Nucleus accumbens (tissue), 56 donors: Measurements from ENCODE around the gene CARTPT.
A peak's percentile ranks its signal among the peaks of the same experiment; 100 is the strongest.

Experiments used
- DNase-seq, 56 donors: peaks; one replicate each; lab custom pipeline; 2025; lab: John Stamatoyannopoulos, UW

The CARTPT gene

DNA sequence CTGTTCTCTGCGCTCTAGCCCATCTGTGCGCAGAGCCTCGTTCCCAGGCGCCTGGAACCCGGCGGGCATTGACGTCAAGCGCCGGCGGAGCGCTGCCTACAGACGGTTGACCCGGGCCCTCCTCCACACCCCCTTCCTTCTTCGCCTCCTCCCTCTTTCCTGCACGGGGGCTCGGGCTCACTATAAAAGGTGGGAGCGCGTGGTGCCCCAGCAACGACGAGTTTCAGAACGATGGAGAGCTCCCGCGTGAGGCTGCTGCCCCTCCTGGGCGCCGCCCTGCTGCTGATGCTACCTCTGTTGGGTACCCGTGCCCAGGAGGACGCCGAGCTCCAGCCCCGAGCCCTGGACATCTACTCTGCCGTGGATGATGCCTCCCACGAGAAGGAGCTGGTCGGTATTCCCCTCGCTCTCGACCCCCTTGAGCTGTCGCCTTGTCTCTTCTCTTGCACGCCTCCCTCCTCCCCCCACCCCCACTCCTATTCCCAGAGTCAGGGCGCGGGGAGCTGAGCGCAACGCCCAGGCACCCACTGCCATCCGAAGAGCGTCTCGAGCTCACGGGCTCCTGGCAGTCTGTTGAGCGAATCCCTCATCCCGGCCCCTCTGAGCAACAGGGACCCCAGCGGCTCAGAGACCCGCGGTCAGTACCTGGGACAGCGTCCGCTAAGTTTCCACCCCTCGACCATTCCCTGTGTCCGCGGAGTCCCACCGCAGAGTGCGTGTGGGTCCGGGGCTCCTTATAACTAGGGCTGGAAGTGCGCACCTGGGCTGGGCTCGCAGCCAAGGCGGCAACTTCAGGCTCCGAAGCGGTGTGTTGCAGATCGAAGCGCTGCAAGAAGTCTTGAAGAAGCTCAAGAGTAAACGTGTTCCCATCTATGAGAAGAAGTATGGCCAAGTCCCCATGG is at the start of gene CARTPT:
TSS of gene CARTPT (plus strand) at position 213 of the 902 bp plus-strand sequence. CDS start at position 232, 19 bp downstream.
- DNase-seq = peak in 3 of 56 donors; percentile 0 to 30 (median 7)

DNA sequence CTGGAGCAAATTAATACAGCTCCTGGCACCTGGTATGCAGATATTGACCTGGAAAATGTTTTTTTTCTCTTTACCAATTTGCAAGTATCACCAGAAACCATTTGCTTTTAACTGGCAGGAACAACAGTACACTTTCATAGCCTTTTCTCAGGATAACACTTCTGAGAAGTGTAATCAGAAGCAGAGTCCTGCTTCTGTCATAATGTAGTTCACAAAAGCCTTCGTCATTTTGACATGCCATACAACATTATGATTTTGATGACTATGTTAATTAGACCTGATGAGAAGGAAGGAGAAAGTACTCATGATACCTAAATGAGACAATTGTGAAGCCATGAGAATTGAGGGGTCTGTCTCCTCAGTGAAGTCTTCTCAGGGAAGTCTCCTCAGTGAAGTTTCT is 41.1 kb upstream of the CARTPT start:
- no peak for DNase-seq

DNA sequence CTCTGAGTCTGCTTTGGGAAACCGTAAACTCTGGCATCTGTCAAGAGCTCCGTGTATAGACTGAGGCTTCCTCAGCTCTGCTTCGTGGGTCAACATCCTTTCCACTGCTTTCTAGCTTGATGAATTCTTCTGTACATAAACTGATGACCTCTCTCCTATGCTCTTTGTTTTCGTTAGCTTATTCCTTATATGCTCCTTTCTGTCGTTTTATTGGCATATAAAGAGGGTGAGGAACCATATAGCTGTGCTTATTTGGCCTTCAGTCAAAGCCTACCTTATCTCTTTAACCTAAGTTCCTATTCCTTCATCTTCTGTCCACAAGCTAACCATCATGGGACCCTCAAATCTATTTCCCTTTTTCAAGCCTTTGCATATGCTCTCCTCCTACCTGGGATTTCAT is 39.4 kb upstream of the CARTPT start:
- no peak for DNase-seq

DNA sequence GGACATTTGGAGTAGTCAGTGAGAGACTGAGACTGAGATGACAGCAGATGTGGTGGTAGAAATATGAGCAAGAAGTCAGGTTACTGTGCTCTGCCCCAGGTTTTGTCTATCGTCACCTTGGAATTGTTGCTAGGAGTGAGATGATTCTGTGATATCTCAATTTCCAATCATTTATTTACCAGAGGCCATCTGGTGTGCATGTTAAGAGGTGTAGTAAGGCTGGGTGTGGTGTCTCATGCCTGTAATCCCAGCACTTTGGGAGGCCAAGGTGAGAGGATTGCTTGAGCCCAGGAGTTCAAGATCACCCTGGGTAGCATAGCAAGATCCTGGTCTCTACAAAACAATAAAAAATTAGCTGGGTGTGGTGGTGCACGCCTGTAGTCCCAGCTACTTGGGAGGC is 38.6 kb upstream of the CARTPT start:
- no peak for DNase-seq

DNA sequence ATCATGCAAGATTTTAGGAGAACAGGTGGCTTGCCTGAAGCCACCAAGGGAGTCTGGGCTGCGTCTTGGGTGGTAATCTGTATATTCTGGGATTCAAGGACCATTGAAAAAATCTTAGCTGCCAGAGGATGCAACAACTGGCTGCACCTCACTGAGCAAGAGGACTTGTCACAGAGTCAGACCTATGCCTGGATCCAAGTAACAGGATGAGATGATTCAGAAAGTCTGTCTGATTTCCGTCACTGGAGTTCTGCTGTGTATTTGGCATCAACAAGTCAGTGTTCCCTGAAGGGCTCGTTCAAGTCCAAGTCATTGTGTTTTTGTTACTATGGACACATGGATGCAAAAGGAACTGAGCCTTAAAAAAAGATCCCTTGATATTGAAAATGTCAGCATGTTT is 37.8 kb upstream of the CARTPT start:
- DNase-seq = no peak

DNA sequence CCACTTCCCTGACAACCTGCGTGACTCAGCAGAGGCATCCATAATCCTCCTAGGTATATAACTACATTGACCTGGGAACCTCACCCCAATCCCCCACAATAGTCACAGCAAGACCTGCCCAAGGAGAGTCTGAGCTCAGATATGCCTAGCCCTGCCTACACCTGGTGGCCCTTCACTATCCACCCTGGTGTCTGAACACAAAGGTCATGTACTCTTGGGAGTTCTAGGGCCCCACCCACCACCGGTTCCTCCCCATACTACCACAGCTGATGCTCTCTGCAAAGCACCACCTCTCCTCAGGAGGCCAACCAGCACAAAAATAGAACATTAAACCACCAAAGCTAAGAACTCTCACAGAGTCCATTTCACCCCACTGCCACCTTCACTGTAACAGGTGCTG is 34.8 kb upstream of the CARTPT start:
- DNase-seq = no peak

DNA sequence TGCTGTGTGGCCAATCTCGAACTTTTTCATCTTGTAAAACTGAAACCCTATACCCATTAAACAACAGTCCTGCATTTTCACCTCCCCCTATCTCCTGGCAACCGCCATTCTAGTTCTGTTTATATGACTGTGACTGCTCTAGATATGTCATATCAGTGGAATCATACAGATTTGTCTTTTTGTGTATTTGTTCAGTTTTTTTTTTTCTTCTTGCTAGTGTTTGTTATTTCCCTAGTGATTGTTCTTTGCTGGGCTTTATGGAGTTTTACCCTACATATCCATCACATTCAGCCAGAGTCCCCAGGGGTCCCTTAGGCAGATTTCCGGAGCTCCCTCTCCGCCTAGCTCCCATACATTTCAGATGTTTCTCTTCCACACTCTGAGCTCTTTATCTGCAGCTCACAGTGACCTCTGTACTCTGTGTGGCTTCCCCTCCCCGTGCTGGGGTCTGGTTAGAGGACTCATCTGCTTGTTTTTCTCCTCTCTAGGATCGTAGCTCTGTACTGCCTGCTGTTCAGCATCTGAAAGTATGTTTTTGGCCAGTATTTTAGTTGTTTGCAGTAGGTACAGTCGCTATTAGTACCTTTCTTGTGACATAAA is 25.1 kb upstream of the CARTPT start:
- no peak for DNase-seq

DNA sequence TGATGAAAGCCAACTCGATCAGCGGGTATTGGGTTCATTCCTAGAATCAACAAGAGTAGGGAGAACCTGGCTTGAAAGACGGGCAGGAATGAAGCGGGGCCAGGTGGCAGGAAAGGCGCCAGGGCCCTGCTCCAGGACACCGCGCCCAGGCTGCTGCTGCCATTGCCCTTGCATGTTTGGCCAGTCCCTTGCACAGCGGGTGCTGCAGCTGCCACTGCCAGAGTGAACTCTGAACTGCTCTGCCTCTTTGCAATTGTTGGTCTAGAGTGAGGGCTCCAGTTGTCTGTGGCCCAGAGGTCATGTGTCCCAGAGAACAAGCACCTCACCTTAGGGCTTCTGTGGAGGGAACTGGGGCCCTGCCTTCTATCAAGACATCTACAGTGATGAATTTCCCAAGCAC is 24.0 kb upstream of the CARTPT start:
- DNase-seq = no peak

DNA sequence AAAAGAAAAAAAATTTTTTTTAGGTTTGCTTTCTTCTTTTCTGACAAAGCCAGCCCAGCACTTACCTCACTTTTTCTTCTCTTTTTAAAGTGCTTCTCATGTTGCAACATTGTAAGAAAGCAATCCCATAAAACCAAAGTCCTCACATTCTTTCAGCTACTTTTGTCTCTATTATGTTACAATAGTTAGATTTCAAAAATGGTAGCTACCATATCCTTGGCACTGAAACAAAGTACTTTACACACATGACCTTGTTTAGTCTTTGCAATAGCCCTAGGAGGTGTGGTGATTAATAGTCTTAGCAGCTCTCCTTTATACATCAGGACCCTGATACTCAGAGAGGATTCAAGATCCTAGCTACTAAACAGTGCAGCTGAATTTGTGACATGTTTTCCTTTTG is 23.5 kb upstream of the CARTPT start:
- DNase-seq = no peak

DNA sequence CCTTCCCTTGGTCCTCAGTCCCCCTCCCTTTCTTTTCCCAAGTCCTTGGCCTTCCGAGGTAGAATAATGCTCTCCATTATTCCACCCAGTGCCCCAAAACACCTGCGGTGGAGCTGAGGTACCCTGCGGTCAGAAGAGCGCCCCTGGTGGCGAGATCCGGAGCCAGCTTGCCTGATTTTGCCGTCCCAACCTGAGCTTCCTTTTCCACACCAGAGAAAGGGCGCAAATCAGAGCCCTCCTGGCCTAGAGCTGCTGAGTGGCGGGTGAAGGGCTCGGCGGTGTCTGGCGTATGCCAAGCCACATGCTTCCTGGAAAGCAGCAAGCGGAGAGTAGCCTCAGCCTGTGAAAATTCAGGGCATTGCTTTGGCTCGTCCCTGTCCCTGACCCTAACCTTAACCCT is 21.1 kb upstream of the CARTPT start:
- DNase-seq = no peak

DNA sequence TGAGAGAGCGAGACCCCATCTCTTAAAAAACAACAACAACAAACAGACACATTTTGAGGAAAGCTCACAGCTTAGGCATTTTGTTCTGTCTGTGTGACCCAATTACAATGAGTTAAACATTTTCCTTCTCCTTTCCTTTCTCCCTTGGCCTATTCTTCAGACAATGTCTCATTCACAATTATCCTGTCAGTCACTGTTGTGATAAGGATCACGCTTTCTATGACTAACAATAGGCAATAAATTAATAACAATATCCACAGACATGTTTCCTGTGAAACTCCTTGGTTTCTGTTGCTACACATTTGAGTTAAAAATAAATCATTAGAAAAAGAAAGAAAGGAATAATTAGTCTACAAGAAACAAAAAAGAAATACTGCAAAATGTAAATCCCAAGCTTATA is 19.8 kb upstream of the CARTPT start:
- no peak for DNase-seq

DNA sequence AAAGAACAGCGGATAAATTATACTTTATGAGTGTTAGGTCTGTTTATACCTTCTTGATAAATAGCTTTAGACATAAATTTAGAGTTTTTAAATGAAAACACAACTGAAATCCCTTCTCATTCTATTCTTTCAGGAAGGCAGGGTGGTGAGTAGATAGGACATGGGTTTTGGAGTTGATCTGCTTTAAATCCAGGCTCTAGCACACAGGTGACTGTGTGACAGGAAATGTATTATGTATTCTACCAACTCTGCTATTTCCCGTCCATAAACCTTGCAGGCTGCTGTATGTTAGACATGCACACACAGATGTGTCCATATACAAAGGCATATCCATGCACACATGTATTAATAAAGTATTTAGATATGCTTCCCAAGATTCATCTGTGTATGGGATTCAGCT is 19.3 kb upstream of the CARTPT start:
- no peak for DNase-seq

DNA sequence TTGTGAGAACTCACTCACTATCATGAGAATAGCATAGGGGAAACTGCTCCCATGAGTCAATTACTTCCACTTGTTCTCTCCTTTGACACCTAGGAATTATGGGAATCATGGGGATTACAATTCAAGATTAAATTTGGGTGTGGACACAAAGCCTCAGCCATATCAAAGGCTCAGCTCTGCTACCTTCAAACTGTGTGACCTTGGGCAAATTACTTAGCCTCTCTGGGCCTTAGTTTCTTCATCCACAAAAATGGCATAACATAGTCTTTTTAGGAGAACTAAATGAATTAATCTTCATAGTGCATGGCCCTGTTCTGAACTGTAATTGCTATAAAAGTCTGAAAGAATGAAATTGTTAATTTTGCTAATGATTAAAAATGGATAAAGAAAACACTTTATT is 18.3 kb upstream of the CARTPT start:
- DNase-seq = no peak

DNA sequence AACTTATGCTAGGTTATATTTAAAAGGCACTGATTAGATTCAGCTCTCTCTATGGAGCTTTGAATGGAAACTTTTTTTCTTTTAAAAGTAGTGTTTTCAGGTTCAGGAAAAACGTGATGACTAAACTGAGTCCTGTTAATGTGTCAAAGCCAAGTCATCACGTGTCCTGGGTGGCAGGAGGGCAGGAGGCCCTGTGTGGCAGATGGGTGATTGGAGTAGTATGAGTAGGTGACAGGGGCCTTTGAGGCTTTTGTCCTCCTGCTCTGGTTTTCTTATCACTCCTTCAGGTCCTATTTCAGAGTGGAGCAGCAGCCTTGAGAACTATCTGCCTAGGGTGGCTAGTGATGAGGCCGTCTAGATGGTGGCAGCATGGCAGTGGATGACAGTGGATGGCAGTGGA is 17.7 kb upstream of the CARTPT start:
- DNase-seq = no peak

DNA sequence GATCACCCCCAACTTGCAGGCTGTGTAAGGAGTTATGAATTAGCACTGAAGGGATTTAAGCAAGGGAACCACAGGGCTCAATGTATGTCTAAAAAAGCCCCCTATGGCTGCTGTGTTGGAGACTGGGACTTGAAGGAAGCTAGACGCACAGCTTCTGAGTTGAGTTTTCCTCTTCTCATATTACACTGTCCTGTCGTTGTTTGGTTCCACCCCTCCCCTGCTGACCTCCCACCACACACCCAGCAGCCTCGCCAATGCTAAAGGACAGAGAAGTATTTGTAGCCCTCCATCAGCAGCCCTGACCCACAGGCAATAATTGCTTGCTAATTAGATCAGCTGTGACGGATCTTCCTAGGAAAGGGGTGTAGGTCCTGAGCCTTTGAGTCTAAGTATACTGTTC is 15.1 kb upstream of the CARTPT start:
- DNase-seq = no peak

DNA sequence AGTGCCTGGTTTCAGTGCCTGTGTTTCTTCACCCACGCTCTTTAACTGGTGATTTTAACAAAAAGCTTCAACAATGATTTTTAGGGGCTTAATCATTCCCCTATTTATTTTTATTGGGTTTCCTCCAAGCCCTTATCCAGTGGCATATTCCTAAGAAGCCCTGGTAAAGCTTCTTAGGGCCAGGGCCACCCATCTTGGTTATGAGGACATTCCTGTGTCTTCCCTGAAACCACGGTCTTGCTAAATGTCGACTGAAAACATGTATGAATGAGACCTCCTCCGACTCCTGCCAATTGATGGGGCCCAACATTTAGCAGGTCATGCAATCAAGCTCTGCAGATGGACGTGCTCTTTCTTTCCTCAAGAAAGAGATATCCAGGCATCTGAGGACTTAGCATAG is 13.7 kb upstream of the CARTPT start:
- no peak for DNase-seq

DNA sequence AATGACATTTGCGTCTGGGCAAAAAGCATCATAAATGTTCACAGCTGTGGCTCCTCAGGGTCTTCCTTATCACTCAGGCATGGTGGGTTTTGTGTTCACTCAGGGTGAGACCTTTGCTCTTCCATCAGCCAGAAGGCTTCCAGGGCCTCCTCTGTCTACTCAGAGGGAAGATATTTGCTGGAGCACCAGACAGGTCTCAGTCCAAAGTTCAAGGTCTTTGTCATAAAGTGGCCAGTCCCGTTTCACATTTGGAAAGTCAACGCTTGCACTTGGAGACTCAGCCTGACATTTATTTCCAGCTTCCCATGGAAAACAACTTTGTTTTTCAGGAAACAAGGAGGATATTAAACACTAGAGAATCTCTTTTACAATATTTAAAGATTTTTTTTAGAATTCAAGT is 12.2 kb upstream of the CARTPT start:
- no peak for DNase-seq

DNA sequence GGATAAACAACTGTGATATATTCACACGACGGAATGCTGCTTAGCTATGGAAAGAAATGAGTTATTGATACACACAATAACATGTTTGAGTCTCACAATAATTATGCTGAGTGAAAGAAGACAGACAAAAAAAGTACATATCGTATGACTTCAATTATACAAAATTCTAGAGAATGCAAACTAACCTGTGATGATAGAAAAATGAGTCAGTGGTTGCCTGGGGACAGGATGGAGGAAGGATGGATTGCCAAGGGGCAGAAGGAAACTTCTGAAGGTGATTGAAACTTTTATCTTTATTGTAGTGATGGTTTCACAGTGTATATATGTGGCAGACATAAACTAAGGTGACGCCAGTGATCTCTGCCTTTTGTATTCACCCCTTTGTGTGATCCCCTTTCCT is 7.5 kb upstream of the CARTPT start:
- no peak for DNase-seq

DNA sequence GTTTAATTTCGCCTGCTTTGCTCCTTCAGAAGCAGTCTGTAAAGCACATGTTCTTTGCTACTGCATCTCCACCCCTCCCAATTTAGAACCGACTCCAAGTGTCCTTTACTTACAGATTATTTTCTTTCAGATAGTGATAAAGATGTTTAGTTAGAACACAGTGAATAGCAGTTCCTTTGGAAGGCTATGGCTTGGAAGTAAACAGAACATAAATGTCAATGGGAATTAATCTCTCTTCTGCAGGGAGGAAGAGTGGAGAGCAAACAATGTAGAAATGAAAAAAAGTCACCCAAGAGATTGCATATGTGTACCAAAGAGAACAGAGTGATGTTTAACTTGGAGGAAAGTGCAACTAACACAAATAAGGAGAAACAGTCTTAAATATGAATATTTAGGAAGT is 4.2 kb upstream of the CARTPT start:
- no peak for DNase-seq

DNA sequence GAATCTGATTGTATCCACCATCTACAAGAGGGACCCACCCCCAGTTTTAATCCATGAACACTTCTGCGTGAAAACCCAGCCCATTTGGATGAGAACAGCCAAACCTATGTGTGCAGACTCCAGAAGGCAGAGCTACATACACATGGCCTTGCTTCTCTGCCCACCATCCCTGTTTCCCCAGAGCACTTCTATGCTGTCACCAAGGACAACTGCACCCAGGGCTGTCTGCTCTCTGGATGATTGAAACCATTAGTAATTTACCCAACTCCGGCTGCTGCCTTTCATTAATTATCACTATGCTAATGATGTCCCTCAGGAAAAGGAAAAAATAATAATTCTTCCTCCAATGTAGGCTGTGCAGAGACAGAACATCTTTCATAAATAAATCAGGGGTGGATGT is 8.9 kb downstream of the CARTPT start:
- DNase-seq = no peak

DNA sequence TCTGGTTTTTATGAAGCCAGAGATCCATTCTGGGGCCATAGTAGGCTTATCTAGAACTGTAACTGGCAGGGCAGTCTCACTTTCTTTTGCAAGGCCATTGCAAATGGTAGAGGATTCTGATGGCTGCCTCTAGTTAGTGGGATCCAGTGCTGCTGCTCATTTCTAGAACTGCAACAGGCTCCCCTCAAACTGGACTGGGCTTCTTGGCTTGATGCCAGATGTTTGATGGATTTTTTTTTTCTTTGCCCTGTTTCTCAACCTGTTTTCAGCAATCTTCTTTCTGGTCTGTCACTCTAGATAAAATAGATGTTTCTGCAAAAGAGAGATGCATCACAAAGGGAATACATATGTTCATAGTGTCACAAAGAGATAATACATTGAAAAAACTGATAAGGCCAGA is 11.9 kb downstream of the CARTPT start:
- no peak for DNase-seq

DNA sequence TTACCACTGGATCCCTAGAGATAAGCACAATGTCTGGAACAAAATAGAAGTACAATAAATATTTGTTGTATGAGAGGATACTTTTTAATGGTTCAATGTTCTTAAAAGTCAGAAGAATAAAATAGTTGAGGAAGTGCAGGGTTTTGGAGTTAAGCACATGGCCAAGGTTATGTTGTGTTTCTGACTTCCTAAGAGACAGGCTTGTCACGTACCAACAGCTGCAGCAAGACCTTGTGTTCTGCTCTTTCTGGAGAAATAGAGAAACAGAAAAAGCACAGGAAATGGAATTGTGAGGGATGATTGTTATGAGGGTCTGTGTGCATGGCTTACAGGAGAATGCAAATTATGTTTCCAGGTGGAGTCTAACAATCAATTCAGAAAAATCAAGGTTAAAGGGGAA is 12.9 kb downstream of the CARTPT start:
- no peak for DNase-seq
